Muscle layer of duodenum (tissue), 2 donors: ENCODE measurements around the gene MACROD1.

Experiments used
- H3K27ac ChIP-seq: one replicate; pipeline ENCODE4 v1.7.0; 2013; ENCODE audit warnings: mild to moderate bottlenecking, low read length
- H3K27me3 ChIP-seq: one replicate; pipeline ENCODE4 v1.7.0; 2013; ENCODE audit warnings: low read depth, mild to moderate bottlenecking, control low read depth, low read length
- H3K36me3 ChIP-seq, 2 donors: one replicate each; pipeline ENCODE4 v1.7.0; 2013; ENCODE audit warnings: low read length in 2 of 2, control low read depth in 1 of 2, mild to moderate bottlenecking in 1 of 2; ENCODE audit not compliant: insufficient read depth in 2 of 2, control insufficient read depth in 1 of 2
- H3K4me1 ChIP-seq, 2 donors: one replicate each; pipeline ENCODE4 v1.7.0; 2013; ENCODE audit warnings: low read length in 2 of 2, mild to moderate bottlenecking in 2 of 2, control low read depth in 1 of 2, moderate library complexity in 1 of 2; ENCODE audit not compliant: insufficient read depth in 2 of 2, control insufficient read depth in 1 of 2
- H3K4me3 ChIP-seq, 2 donors: one replicate each; pipeline ENCODE4 v1.7.0; 2013; ENCODE audit warnings: low read length in 2 of 2, low read depth in 1 of 2, mild to moderate bottlenecking in 1 of 2
- H3K9me3 ChIP-seq, 2 donors: one replicate each; pipeline ENCODE4 v1.7.0; 2013; ENCODE audit warnings: low read length in 2 of 2, control low read depth in 1 of 2, mild to moderate bottlenecking in 1 of 2; ENCODE audit not compliant: control insufficient read depth in 1 of 2
- donor health status: healthy.

MACROD1 gene

DNA sequence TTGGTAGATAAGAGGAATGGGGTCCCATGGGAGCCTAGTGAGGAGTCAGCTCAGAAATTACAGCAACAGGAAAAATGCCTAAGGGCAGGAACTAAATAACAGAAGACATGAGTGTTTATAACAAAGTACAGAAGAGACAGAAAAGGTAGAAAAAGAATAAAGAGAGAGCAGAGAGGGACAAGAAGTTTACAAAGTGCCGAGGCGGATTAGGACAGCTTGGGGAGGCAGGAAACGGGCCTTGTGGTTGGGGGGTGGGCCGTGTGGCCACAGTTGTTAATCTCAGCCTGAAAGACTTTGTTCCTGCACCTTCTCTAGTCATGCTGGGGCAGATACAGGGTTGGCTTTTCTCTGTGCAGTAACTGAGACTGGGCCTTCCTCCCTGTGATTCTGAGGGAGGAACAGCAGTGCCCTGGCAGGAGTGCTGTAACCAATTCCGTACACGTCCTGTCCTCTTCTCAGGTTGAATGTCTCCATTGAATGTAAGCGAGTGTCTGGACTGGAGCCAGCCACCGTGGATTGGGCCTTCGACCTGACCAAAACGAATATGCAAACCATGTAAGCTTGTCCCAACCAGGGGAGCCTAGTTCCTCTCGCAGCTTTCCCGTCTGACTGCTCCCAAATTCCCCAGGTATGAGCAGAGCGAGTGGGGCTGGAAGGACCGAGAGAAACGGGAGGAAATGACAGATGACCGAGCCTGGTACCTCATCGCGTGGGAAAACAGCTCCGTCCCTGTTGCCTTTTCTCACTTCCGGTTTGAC is 214.0 kb downstream of the MACROD1 start:
- H3K27ac ChIP-seq, result no peak overlapping the region
- H3K4me1 ChIP-seq, result no peaks in the 10 kb centered on the region
- H3K4me3 ChIP-seq, result no peak overlapping the region
- H3K27me3 ChIP-seq, result no peaks in the 10 kb centered on the region
- peaks cover 33 to 43% of the 10 kb centered on the region in 2 donors for H3K36me3 ChIP-seq
- H3K9me3 ChIP-seq, result no peaks in the 10 kb centered on the region
